ENCODE measurements around the gene TRIM45. TPM values are rescaled to one million over a fixed set of nuclear protein-coding genes. Genes with fewer than 3 reads are reported as not detected.

The TRIM45 gene
- total RNA-seq, 1 experiment from 2014 or later: 11.7 TPM

- Histone ChIP-seq H3K4ac (ENCODE audit: low read depth, low read length) (no peak overlapping the region), H2BK15ac (ENCODE audit: low read depth, low read length) (no peak overlapping the region), H4K8ac (replicated peaks; ENCODE audit: insufficient read length, low read depth, low read length) (no peak overlapping the region), H3K9ac (ENCODE audit: extremely low read depth, insufficient read length, low read length) (no peak overlapping the region), H2AFZ (ENCODE audit: low read length) (no peak overlapping the region), H3K56ac (ENCODE audit: insufficient read length, low read depth, low read length) (no peak overlapping the region), H3K4me2 (ENCODE audit: insufficient read depth, insufficient read length, low read length) (no peak overlapping the region), H2BK120ac (ENCODE audit: low read depth, low read length, poor library complexity, severe bottlenecking) (no peak overlapping the region), H4K20me1 (ENCODE audit: control insufficient read depth, insufficient read depth, insufficient read length) (no peaks in the 10 kb centered on the region), H2BK20ac (ENCODE audit: low read depth, low read length, poor library complexity, severe bottlenecking) (no peak overlapping the region), H2BK5ac (ENCODE audit: insufficient read length, low read length) (no peak overlapping the region), H3K23ac (ENCODE audit: insufficient read length, low read depth, low read length) (no peak overlapping the region), H3K27me3 (ENCODE audit: insufficient read depth, low read length) (no peaks in the 10 kb centered on the region), H2BK12ac (ENCODE audit: insufficient read length, low read depth, low read length) (no peak overlapping the region), H4K91ac (ENCODE audit: insufficient read length, low read depth, low read length) (no peak overlapping the region), H3K79me2 (ENCODE audit: insufficient read depth, low read length) (no peaks in the 10 kb centered on the region), H2AK5ac (ENCODE audit: insufficient read length, low read length) (no peak overlapping the region), H3K4me1 (ENCODE audit: insufficient read depth, low read length) (no peaks in the 10 kb centered on the region), H4K5ac (ENCODE audit: insufficient read length, low read depth, low read length) (no peak overlapping the region), H3K27ac (ENCODE audit: insufficient read length, low read depth, low read length) (no peak overlapping the region), H3K14ac (ENCODE audit: insufficient read depth, low read length) (no peak overlapping the region), H3K23me2 (ENCODE audit: insufficient read length, low read depth, low read length, poor library complexity, severe bottlenecking) (no peaks in the 10 kb centered on the region), H3K79me1 (ENCODE audit: insufficient read depth, low read depth, low read length, poor library complexity, severe bottlenecking) (no peaks in the 10 kb centered on the region), H3K18ac (ENCODE audit: insufficient read length, low read depth, low read length) (no peak overlapping the region), H3T11ph (ENCODE audit: low read length) (no peak overlapping the region), H3K9me3 (ENCODE audit: control insufficient read depth, low read depth, low read length) (no peaks in the 10 kb centered on the region)
- no peak for TF ChIP-seq CTCF (conservative IDR thresholded peaks at IDR 0.05)
- Mint-ChIP-seq H3K27ac (no peak overlapping the region), H3K27me3 (ENCODE audit: low read depth) (no peaks in the 10 kb centered on the region), H3K4me1 (no peaks in the 10 kb centered on the region), H3K4me3 (no peak overlapping the region), H3K9me3 (no peaks in the 10 kb centered on the region), H3K36me3 (ENCODE audit: insufficient read depth in 1 of 3, low read depth in 3 of 3) (peaks cover 37 to 87% (median 63%) of the 10 kb centered on the region in 3 experiments; a peak in 6 of 7 replicates)
- no CpG with 5 or more reads among the region's 1 CpG for WGBS (ENCODE audit: extremely low coverage, insufficient read length, low lambda C conversion rate)
- no peak for DNase-seq
Observed at GRCh38 chr1:117101334-117101733, 20.2 kb downstream of the TRIM45 start.

Measured in H9 (cell line).